ENCODE measurements around the gene KIRREL2.
"Not testable (repeated sequence)": the region's sequence is repeated elsewhere in the genome, so short reads cannot be mapped to it uniquely, and the experiment has no call there.

KIRREL2 gene

DNA sequence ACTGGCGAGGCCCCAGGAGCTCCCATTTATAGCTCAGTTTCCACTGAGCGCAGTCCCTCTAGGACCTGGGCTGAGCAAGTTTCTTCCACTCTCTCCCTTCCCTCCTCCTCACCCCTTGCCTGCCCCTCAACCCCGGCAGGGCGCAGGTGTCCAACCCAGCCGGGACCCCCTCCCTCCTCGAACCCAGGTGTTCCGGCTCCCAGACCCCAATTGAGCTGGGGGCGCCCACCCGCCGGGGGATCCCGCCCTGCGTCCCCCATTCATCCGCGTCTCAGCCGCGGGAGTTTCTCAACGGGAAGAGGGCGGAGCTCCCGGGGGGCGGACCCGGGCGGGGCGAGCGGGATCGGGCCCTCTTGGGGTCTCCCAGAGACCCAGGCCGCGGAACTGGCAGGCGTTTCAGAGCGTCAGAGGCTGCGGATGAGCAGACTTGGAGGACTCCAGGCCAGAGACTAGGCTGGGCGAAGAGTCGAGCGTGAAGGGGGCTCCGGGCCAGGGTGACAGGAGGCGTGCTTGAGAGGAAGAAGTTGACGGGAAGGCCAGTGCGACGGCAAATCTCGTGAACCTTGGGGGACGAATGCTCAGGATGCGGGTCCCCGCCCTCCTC lies at the start of gene KIRREL2:
Gene KIRREL2, plus strand, starts transcription at position 366 of the 604 bp plus-strand sequence. Its CDS starts 209 bp downstream, at position 575.
- no peak for DNase-seq (ENCODE audit: low read depth in 2 of 2)

DNA sequence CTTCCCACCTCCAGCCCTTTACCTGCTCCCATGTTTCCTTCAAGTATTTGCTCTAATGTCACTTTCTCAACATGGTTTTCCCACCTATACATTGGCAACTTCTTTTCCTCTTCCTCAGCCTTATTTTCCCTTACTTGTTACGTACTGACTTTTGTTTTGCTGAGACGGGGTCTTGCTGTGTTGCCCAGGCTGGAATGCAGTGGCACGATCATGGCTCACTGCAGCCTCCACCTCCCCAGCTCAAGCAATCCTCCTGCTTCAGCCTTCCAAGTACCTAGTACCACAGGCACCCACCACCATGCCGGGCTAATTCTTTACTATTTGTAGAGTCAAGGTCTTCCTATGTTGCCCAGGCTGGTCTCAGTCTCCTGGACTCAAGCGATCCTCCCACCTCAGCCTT lies 49.1 kb upstream of the KIRREL2 start:
- no peak for DNase-seq (ENCODE audit: low read depth in 2 of 2)

DNA sequence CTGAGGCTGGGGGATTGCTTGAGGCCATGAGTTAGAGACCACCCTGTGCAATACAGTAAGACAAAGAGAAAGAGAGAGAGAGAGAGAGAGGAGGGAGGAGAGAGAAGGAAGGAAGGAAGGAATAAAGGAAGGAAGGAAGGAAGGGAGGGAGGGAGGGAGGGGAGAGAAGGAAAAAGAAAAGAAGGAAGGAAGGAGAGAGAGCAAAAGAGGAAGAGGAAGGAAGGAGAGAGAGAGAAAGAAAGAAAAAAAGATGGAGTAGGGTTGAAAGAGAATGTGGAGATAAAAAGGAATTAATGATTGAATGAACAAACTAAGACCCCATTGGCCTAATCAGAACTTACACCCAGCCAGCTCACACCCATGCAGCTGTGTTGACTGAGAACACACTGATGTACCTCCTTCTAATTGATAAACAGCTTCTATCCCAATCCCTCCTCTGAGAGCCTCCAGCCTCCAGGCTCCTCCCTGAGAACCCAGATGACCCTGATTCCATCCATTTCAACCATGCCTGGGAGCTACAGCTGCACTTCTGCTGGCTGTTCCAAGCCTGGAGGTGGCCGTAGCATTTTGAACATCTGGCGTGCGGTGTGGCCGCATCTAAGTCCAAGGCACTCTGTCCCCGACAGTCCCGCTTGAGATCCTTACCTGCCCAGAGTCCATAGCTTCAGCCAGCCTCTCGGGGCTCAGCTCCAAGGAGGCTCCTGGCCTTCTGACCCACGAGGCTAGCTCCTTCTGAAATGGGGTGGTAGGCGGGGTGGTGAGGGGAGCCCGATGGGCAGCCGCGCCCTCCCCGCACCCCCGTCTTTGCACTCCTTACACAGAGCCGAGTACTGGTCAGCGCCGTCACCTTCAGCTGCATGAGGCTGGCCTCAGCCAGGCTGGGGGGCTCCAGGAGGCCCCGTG lies 45.1 kb upstream of the KIRREL2 start:
- no peak for DNase-seq (ENCODE audit: low read depth in 2 of 2)

DNA sequence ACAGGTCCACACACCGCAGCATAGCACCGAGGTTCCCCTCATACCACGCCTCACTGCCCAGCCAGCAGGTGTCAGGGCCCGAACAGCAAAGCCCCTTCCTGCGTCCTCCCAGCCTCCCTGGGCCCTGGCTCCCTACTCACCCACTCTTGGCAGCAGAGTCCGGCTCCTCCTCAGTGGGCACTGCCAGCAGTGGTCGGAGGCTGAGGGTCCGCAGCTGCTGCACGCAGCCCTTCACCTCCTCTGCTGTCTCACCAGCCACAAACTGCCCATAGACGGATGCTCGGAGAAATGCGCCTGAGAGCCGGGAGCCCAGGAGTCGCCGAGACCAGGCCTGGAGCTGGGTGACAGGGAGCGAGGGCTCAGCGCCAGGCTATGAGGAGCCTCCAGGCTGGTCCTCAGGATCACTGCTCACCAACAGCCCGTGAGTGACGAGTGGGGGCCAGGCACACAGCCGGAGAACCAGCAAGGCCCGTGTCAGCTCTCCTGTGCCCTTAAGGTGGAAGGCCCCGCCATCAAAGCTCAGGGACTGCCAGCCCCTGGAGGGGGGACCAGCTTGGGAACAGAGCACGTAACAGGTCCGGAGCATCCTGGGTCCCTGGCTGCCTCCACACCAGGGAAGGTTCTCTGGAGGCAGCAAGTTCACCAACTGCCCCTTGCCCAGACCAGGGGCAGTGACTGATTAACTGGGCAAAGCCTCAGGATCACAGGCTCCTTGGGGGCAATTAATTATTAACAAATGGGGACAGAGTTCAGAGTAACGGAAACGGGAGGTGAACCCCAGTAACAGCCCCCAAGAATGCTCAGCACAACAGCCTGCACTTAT lies 44.3 kb upstream of the KIRREL2 start, which contains the start of gene PRODH2:
Gene PRODH2, minus strand, starts transcription at position 626 of the 823 bp plus-strand sequence. Its CDS starts 40 bp downstream, at position 586.
- no peak for DNase-seq (ENCODE audit: low read depth in 2 of 2)

DNA sequence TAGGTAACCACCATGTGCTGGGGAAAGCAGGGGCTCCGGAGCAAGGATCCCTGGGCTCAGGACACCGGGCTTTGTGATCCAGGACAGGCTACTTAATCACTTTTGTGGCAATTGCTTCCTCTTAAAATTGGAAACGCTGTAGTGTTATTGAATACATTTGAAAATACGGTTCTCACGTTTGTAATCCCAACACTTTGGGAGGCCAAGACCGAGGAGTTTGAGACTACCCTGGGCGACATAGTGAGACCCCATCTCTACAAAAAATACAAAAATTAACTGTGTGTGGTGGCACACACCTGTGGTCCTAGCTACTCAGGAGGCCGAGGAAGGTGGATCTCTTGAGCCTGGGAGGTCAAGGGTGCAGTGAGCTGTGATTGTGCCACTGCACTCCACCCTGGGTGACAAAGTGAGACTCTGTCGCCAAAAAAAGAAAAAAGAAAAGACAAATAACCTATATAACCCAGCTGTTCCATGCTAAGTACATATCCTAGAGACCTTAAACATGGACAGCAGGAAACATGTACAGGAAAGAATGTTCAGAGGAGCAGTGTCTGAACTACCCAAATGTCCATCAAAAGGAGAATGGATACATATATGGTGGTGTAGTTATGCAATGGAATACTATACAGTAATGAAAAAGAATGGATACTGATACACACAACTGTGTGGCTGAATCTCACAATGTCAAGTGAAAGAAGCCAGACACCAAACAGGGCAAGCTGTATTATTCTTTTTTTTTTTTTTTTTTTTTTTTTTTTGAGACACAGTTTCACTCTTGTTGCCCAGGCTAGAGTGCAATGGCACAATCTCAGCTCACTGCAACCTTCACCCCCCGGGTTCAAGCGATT lies 43.4 kb upstream of the KIRREL2 start:
- no peak for DNase-seq (ENCODE audit: low read depth in 2 of 2)

DNA sequence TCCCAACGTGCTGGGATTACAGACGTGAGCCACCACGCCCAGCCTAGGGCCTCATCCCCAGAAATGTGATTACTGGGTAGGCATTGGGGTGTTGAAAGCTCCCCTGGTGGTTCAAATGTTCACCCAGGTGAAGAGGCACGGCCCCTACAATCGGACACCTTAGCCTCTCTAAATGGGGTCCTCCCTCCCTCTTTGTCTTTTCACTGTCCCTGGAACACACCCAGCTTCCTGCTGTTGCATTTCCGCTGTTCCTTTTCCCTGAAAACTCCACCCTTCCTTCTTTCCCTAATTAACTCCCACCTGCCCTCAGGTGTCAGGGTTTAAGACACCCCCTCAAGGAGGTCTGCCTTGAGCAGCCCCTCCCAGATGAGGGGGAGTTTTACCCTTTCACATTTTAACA lies 40.4 kb upstream of the KIRREL2 start:
- DNase-seq (ENCODE audit: low read depth in 2 of 2): no peak

DNA sequence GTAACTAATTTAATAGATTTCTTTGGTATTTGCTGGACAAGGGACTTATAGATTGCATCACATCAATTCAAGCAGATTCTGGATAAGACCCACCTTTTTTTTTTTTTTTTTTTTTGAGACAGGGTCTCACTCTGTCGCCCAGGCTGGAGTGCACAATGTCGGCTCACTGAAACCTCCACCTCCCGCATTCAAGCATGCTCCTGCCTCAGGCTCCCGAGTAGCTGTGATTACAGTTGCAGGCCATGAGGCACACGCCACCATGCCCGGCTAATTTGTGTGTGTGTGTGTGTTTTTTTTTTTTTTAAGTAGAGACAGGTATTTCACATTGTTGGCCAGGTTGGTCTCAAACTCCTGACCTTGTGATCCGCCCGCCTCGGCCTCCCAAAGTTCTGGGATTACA lies 39.9 kb upstream of the KIRREL2 start:
- DNase-seq (ENCODE audit: low read depth in 2 of 2): no peak

DNA sequence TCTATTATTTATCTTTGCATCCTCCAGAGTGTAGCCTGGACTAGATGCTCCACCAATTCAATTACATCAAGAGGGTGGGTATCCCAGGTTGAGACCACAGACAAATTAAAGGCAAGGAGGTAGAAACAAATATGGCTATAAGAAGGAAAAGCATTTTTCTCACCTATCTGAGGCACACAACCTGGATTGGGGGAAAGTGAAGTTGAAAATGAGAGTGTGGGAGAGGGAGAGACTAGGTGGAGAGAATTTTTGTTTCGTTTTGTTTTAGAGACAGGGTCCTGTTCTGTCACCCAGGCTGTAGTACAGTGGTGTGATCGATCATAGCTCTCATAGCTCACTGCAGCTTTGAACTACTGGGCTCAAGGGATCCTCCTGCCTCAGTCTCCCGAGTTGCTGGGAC lies 38.3 kb upstream of the KIRREL2 start:
- no peak for DNase-seq (ENCODE audit: low read depth in 2 of 2)

DNA sequence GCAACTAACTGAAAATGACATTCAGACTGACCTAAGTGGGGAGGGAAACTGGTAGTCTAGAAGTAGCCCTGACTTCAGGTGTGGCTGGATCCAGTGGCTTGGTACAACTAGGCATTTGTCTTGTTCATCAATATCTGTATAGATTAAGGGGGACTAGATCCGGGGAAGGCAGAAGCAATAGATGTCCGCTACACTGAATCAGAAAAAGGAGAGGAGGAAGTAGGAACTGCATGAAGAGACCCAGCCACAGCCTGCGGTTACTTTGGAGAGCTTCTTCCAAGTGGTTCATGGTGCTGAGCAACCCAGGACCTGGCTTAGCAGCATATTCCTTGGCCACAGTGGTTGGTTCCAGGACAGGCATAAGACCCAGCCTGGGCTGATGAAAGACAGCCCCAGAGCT lies 34.1 kb upstream of the KIRREL2 start:
- DNase-seq (ENCODE audit: low read depth in 2 of 2): no peak

DNA sequence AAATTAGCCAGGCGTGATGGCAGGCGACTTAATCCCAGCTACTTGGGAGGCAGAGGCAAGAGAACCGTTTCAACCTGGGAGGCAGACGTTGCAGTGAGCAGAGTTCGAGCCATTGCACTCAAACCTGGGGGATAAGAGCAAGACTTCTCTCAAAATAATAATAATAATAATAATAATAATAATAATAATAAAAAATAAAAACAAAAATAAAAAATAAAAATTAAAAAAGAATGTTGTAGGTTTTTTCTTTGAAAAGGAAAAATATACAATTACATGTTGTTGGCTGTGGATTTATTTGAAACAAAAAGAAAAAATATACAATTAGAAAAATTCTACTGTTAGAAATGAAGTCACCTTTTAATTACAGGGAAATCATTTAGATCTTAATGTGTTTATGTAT lies 32.6 kb upstream of the KIRREL2 start:
- no peak for DNase-seq (ENCODE audit: low read depth in 2 of 2)

DNA sequence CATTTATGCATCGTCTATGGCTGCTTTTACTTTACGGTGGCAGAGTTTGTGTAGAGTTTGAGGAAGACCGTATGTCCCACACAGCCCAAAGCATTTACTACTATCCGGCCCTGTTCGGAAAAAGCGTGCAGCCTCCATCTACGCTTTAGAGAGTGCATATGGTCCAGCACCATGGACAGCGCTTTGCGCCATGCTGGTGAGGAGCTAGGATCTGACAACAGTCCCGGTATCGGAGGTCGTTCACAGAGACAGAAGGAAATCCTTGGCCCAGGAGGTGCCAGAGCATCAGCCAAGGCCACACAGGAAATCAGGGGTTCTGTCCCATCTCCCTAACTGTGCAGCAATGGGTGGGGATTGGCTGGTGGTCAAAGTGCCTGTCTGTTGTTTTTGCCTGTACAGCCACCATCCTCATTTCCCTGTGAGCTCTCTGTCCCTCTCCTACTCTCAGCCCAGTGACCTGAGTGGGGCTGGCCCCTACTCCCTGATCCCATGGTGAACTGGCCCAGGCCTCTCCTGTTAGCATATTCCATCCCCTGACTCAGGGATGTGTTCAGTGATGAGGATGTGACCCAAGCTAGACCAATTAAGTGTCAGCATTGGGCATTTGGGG lies 27.9 kb upstream of the KIRREL2 start:
- DNase-seq (ENCODE audit: low read depth in 2 of 2): no peak

DNA sequence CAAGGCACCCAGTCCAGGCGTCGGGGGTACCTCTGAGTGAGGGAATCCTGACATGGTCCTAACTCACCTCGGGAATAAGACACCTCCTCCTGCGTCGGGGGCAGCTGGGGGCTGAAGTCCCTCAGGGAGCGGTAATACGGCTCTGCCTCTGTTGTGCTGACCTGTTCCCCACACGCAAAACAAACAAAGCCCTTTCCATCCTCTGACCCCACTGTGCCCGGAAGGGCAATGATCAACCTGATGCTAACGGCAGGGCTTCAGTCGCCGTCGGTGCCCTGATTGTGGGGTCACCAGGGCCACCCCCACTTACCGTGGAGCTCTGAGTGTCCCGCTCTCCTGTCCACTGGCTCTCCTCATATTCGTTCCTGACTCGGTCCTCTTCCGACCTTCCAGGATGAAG lies 25.7 kb upstream of the KIRREL2 start:
- DNase-seq (ENCODE audit: low read depth in 2 of 2): no peak

DNA sequence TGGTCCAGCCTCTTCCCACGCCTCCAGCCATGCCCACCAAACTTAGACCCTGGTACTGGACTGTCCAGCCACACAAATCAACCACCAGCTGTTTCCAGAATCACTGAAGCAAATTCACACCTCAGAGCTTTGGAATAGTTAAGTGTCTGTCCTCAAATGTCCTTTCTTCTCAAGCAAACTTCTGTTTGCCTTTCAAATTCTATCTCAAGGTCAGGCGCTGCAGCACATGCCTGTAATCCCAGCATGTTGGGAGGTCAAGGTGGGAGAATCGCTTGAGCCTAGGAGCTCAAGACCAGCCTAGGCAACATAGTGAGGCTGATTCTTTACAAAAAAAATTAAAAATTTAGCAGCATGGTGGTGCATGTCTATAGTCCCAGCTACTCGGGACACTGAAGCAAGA lies 24.7 kb upstream of the KIRREL2 start:
- no peak for DNase-seq (ENCODE audit: low read depth in 2 of 2)

DNA sequence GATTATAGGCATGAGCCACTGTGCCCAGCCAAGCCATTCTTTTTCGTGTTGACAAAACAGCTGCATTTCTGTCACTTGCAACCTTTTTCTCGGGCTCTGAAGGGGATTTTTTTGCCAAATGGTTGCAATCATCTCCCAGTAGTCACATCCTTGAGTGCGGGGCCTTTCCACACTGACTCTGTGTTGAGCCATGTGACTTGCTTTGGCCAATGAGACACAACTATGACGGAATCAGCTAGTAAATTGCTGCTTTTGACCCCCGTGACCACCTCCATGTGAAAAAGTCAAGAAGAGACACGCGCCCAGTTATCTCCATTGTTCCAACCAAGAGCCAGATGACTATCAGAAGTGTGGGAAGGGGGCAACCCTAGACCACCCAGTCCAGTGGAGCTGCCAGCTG lies 22.7 kb upstream of the KIRREL2 start:
- DNase-seq (ENCODE audit: low read depth in 2 of 2): no peak

DNA sequence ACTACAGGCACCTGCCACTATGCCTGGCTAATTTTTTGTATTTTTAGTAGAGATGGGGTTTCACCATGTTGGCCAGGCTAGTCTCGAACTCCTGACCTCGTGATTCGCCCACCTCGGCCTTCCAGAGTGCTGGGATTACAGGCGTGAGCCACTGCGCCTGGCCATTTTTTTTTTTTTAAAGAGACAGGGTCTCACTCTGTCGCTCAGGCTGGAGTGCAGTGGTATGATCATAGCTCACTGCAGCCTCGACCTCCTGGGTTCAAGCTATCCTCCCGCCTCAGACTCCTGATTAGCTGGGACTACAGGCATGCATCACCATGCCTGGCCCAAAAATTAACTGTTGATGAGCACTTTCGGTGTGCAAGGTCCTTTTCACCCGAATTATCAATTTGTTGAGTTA lies 20.6 kb upstream of the KIRREL2 start:
- not testable (repeated sequence) for DNase-seq (ENCODE audit: low read depth in 2 of 2)

DNA sequence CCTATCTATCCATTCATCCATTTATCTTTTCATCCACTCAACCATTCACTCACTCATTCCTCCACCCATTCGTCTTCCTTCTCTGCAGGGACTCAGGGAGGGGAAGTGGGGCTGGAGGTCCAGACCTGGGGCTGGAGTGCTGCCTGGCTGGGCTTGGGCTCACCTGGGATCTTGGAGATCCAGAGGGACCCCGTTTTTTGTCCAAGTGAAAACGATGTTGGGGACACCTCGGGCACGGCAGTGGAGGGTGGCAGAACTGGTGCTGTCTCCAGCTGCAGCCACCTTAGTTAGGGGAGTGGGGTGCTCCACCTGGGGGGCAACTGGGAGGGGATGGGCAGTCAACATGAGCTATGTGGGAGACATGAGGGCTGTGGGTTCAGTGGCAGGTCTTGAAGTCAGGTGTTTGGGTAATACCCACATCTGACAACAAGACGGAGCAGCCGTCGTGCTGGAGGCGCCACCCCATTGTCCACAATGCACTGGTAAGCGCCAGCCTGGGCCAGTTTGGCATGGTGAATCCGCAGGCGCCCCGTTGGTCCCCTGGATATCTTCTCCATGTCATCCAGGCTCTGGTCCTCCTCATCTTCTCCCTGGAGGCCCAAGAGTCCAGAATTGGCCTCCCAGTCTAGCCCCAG lies 14.6 kb upstream of the KIRREL2 start:
- no peak for DNase-seq (ENCODE audit: low read depth in 2 of 2)

DNA sequence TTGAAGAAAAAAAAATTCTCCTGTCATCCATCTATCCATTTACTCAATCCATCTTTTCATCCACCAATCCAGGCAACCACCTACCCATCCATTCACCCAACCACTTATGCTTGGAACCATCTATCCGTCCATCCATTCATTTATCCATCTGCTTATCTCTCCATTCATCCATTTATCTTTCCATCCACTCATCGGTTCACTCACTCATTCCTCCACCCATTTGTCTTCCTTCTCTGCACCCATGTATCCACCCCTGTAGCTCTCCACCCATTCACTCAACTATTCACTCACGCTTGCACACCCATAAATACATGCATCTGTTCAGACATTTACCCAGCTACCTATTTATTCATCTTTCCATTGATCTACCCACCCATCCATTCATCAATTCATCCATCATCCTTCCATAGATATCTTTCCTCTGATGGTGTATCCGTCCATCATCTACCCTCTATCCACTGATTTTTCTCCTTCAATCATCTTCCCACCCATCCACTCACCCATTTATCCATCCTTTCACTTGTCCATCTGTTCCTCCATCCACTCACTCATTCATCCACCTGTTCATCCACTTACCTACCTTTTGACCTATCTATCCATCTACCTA lies 13.9 kb upstream of the KIRREL2 start:
- DNase-seq (ENCODE audit: low read depth in 2 of 2): no peak

DNA sequence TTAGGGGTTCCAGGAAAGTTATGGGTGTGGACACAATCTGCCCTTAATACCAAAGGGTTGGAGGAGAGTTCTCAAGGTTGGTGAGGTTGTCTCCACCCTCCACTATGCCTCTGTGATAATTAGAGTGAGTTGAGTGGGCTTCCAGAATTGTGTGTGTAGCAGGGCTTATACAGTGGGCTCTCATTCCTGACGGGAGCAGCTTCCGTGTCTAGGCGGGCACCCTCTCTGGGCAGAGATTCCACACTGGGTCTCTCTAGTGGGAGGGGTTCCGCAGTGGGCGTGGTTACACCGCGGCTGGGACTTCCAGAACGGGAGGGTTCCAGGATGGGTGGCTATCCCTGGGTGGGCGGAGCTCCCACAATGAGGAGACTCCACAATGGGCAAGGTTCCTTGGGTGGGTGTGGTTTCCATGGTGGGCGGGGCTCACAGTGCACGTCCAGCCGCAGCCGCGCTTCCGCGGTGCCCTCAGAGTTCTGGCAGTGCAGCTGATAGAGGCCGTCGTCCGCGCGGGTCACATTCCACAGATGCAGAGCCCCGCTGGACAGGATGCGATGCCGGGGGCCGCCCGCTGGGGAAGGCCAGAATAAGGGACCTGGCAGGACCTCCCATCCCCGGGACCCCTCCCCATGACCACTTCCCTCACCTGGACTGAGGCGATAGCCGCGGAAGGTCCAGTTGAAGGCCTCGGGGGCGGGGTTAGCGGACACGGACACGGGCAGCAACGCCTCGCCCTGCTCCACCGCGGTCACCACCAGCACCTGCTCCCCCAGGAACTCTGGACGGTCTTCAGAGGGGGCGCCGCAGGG lies 12.8 kb upstream of the KIRREL2 start:
- no peak for DNase-seq (ENCODE audit: low read depth in 2 of 2)
